ENCODE measurements around the gene SELPLG.

- no peak for TF ChIP-seq EZH2phosphoT487 (IDR thresholded peaks at IDR 0.05; ENCODE audit: low read length)
- TF ChIP-seq CTCF (IDR thresholded peaks at IDR 0.05; ENCODE audit: low read length), result no peak
Measured at GRCh38 chr12:108608616-108609015, 25.1 kb downstream of the SELPLG start.
